Ovary (tissue), 3 donors: ENCODE data around the gene TRA2A.

Source experiments
- POLR2A ChIP-seq: fragments of 450-650 bp; IDR thresholded peaks from one replicate; pipeline ENCODE4 v1.6.1; 2017; ENCODE audit warnings: antibody characterized with exemption, mild to moderate bottlenecking, moderate library complexity
- TF ChIP-seq, protein P1 (sequence below), 3 donors: fragments of 450-650 bp in 2 of 3; fragments of 200-600 bp in 1 of 3; IDR thresholded peaks; one replicate each; pipeline versions ENCODE4 v1.5.1 to v1.8.0; 2016 to 2022; ENCODE audit warnings: antibody characterized with exemption in 3 of 3, mild to moderate bottlenecking in 1 of 3
- donor health status: DM: no; HTN: no; CAD: no.

DNA sequence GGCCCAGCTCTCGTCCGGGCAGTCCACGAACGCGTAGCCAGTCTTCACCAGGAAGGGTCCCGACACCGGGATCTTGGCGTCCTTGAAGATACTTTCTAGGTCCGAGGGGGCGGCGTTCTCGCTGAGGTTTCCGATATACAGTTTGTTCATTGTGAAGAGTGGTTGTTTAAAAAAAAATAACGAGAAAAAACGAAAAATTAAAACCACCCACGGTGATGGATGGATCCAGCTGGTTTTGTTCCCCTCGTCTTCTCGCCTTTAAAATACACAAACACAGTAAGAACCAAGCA is 61.9 kb downstream of the TRA2A start:
- TF ChIP-seq, protein P1, sequence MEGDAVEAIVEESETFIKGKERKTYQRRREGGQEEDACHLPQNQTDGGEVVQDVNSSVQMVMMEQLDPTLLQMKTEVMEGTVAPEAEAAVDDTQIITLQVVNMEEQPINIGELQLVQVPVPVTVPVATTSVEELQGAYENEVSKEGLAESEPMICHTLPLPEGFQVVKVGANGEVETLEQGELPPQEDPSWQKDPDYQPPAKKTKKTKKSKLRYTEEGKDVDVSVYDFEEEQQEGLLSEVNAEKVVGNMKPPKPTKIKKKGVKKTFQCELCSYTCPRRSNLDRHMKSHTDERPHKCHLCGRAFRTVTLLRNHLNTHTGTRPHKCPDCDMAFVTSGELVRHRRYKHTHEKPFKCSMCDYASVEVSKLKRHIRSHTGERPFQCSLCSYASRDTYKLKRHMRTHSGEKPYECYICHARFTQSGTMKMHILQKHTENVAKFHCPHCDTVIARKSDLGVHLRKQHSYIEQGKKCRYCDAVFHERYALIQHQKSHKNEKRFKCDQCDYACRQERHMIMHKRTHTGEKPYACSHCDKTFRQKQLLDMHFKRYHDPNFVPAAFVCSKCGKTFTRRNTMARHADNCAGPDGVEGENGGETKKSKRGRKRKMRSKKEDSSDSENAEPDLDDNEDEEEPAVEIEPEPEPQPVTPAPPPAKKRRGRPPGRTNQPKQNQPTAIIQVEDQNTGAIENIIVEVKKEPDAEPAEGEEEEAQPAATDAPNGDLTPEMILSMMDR (IDR thresholded peaks at IDR 0.05): no peak
- no peak for TF ChIP-seq POLR2A
